Stimulated activated CD4-positive, alpha-beta T cell treated with anti-CD3 and anti-CD28 coated beads, Interleukin-15, amount 100 ng/mL, for 1 hour (primary cell): ENCODE data around the gene THSD4.

ENCODE experiments used
- DNase-seq, 2 donors: peaks; one replicate each; pipeline ENCODE4 v3.0.0-alpha.2; 2020; ENCODE audit warnings: low read depth in 1 of 2, low spot score in 1 of 2

Gene THSD4

DNA sequence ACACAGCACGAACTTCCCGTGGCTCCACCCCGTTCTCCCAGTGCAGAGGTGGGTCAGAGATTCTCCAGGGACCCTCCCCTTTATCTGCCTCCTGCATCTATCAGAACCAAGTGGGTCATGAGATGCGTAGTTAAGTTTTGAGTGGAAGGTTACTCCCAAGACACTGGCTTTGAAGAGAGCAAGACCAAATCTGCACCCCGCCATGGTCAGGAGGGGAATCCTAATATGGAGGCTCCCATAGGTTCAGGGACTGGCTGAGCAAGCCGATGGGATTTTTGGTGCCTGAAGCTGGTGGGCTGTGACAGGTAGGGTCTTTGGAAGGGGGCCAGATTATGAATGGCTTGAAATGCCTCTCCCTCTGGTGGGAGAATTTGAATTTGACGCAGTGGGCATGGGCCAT lies 488.1 kb downstream of the THSD4 start:
- DNase-seq, result no peak

DNA sequence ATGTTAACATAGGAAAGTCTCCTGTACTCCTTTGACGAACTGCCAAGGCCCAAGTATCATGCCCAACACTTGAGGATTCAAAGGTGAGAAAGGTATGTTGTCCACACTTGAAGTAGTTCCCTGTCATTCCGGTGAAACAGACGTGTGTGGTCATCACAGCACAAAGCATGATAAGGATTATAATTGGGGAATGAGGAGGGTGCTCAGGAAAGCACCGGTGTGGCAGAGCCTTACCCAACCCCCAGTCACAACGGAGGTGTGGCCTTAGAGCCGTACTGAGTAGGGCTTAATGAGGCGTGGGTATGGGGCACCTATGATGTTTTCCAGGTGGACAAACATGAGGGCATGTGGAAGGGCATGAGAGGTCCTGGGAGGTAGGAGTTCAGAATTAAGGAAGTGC lies 492.1 kb downstream of the THSD4 start:
- DNase-seq, result no peak

DNA sequence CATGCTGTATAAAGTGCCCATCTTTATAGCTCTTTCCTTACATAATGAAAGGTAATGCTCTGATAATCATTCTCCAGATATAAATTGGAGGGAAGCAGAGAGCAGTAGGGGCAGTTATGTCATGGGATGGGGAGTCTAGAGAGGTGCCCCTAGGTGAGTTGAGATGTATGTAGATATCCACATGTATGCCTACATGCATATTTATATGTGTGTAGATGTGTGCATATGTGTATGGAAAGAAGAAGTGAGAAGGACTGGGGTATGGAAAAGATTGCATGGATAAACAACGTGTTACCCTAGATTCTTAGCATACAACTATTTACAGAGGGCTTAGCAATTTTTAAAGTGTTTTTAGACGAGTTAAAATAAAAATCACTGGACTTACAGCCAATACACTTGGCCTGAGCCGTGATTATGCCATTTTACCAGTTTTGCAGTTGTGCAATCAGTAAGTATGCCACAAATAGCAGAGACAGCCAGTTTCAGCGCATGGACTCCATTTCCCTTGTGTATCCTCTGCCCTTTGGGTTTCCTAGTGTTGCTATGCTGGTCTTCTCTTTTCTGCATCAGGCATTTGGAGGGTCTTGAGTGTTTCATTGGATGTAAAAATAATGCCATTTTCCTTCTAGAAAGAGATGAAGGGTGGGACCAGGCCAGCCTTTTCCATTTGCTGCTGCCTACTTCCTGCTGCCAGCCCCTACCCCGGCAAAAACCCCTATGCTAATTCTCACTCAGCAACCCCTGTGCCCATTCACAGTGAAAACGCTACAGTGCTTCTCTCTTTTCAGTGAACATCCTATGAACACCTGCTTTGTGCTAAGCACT lies 495.7 kb downstream of the THSD4 start:
- no peak for DNase-seq

DNA sequence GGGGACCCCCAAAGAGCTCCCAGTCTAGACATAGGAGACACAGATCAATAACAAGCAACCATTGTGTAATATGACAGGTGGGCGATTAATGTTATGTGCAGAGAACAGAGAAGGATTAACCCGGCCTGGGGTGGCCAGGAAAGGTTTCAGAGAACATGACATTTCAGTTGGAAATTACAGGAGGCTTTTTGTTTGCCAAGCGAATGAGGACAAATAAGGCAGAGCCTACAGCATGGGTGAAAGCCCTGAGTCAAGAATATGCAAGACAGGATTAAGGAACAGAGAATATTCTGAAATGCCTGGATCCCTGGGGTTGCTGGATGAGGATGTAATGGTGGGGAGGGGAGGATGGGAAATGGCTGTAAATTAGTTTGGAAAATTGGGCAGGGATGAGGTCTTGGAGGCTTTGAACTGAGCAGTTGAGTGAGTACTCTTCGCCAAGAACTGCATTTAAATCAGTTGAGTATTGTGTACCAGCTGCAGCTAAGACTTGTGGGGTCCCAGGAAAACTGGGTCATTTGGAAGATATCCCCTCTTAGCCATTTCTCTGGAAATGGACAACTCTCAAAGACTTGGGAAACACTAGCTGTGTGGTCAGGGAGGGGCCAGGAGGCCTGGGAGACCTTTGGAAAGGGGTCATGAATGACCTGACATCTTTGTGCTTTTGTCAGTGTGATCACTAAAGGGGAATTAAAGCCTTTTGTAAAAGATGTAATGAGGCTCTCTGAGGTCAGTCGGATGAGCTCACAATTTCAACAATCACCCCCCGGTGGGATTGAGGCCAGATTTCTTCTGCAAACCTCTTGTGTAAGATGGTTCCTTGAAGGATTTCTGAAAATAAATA lies 496.5 kb downstream of the THSD4 start:
- DNase-seq, result no peak

DNA sequence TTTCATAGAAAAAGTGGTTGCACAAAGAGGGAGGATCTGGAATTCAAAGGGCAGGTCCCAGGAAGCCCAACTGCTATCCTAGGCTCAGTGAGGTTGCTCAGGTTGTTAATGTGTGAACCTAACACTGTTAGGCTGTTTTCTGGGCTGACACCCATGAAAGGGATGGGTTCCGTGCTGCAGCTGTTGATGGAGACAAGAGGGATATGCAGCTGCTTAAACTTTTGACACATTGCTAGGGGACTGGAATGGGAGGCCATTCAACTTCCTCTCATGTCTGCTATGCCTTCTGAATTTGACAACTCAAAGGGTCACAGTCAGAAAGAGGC lies 497.1 kb downstream of the THSD4 start:
- no peak for DNase-seq

DNA sequence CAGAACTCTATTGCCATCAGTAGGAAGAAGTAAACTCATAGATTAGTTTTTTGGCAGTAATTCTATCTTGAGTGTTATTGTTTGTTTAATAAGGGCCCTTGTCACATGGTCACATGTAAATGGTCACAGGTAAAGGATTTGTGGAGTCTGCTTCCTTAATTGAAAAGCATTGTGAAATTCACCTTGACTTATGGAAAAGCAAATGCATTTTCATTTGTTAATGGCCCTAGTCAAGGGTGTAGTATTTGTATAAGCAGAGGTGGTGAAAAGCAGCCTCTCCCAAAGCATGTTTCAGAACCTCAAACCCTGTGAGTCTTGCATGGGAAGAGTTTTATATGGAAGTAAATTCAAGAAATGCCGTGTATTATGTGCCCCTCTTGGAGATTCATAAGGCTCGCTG lies 497.6 kb downstream of the THSD4 start:
- DNase-seq, result no peak

DNA sequence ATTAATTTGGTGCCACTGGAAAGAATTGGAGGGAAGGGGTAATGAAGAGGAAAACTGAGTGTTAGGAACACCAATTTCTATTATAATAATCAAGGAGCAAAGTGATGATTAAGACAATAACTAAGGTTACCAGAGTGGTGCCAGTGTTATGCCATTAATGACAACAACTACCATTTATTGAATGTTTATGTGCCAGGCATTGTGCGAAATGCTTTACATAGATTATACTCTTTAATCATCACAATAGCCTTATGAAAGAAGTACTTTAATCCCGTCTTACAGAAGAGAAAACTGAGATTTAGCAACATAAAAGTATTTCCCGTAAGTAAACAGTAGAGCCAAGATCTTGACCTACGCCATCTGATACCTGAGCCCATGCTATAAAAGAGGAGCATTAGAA lies 507.8 kb downstream of the THSD4 start:
- DNase-seq, result no peak

DNA sequence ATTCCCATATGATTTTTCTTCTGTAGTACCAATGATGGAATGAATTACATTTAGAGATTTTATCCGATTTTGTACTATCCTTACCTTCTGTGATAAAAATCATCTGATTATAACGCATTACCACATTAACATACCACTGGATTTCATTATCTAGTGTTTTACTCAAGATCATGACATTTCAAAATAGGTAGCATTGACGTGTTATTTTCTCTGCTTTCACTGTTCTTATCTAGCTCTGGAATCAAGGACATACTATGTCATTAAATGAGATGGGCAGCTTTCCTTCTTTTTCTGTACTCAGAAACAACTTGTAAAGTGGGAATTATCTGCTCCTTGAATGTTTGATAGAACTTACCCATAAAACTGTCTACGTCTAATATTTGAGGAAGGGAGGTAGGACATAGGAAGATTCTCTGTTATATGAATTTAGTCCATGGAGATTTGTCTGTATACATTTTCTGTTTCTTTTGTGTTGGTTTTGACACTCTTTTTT lies 511.4 kb downstream of the THSD4 start:
- DNase-seq, result no peak

DNA sequence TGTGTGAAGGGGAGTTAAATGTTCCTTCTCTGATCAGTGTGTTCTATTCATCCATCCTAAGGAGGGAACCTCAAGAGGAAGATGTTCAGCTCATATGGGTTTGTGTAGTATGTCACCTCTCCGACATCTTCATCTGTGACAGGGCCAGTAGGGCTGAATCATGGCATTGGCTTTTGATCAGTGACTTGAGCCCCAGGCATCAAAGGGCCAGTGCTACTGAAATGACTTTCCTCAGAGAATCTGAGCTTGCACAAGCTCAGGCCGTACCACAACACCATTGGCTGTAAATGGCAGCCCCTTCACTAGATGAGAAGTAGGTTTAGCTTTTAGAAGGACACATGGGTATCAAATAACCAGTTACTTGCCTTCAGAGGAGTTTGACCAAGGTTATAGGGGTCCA lies 511.9 kb downstream of the THSD4 start:
- no peak for DNase-seq

DNA sequence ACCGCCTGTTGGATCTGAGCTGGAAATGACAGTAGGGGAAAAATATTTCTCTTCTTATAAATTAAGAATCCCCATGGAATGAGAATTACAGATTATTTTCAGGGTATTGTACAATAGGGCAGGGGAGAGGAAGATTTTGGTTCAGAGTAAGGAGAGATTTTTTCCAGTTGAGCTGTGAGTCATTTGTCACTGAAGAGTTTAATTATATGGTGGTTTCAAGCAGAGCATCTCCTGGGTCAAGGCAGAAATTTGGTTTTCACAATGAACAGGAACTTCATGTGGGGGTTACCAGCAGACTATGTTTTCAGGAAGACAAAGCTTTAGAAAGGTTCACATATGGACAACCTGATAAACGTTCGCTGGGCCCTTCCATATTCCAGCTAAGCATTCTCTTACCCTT lies 512.3 kb downstream of the THSD4 start:
- DNase-seq, result no peak

DNA sequence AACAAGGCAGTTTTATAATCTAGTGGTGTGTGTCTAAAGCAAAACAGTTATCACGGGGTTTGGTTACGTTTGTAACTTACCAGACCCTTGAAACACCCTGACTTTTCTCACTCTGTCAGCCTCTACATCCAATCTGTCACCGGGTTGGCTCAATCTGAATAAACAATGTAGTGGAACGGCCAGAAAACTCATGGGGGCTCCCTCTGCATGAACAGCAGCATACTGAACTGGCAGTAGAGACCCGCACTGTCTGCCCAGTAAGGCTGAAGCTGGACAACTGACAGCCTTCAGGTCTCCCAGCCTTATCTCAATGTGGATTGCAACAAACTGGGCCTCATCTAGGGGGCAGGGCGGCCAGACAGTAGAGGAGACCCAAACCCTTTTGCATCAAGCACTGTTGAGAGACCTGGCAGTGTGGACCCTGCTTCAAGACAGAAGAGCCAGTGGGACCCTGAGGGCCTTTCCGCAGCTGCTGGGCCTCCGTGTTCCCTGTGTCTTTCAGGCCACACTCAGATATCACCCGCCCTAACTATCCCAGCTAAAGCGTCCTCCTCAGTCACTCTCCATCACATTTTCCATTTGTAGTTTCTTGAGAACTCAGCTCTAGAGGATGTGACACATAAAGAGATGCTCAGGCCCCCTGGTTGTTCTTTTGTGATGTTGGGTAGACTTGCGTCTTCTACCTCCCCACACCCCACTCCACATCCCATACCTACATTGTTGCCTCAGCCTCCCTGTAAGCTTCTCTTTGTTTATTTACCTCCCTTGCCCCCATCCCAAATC lies 513.9 kb downstream of the THSD4 start:
- DNase-seq, result no peak

DNA sequence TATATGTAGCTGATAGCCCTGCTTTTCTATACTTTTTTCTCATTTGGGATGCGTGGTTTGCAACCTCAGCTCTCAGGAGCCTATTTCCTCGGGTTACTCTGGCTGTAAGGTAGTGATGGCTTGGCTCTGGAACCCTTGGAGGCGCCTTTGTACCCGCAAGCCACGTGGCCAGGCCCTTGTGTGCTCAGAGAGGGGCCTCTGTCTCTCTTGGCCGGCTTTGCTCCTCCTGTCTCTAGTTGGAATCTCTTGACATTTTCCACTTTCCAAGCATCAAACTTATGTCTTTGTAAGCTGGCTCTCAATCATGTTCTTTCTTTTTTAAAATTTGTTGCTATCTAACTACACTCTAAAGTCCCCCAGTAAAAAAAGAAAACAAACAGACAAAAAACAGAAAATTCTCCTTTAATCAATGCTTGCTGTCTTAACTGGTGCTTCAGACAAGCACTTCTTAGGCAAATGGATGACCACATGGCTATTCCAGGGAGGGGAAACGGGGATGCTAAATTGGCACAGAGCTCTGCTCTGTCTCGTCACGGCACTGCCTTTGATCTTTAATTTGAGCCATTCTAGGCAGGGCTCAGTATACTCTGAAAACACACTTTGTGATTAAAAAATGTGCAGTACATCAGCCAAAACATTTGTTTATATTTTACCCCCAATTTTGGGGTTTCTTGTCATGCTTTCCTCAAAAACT lies 514.7 kb downstream of the THSD4 start:
- no peak for DNase-seq

DNA sequence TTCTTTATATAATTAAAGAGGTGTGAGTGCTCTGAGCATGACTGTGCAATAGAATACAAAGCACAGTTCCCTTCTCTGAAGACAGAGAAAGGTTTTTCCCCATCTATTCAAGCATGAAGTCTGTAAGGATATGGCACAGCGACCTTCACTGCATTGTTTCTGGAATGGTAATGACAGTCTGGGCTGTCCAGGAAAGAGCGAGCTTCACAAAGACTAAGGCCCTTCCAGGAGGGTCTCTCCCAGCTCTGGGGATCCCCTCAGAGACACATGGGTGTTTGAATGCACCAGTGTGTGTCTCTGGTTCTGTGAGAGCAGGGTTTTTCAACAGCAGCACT lies 515.2 kb downstream of the THSD4 start:
- no peak for DNase-seq

DNA sequence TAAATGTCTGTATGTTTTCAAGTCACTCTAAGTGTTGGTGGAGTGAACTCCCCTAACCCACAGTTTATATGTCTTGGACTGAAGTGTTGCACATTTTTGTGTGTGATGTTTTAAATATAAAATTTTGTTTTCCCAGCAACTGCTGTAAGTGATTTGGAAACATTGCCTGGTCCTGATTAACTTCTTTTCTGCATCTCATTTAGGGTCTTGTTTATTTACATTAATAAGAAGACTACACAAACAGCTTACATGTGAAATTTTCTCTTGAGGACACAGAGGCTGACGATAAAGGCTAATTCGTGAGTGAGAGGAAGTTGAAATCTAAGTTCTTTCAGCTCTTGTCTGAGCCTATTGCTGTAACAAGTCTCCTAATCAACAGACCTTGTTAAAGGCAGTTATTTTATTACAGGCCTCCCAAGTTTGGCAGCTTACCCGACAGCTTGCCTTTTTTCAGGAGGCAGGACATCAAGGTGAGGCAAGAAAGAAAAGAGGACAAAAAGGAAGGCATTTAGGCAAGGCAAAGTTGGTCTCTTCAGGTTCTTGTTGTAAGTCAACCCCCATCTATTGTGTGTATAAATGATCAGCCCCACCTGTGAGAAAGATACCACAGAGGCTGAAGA lies 517.4 kb downstream of the THSD4 start:
- DNase-seq, result no peak

DNA sequence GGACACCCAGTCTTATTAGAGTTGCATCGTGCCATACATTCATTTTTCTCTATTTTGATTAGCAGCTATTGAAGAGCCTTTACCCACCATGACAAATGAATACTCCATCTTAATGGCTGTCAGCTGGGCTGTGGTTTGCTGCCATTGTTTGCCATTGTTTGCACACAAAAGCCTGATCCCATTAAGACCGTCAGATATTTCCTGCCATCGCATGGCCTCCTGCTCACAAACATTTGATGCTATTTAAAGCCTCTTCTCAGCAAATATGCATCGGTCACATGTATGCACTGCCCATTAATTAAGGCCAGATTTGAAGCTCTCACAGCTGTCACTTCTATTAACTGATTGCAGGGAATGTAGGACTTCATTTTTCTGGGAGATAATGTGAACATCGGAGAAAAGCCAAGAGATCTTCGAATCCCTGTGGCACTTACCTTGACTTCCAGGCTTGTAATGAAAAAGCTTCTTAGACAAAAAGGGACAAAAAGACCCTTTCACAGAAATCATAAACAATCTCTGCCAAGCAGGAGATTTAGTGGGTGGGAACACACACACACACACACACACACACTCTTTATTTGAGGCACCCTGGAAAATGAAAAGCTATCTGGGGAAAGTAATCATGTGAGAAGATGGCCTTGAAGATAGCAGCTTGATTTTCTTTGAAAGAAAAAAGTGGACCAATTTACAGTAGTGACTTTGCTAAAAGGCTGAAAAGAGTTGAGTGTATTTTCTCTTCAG lies 519.7 kb downstream of the THSD4 start:
- no peak for DNase-seq

DNA sequence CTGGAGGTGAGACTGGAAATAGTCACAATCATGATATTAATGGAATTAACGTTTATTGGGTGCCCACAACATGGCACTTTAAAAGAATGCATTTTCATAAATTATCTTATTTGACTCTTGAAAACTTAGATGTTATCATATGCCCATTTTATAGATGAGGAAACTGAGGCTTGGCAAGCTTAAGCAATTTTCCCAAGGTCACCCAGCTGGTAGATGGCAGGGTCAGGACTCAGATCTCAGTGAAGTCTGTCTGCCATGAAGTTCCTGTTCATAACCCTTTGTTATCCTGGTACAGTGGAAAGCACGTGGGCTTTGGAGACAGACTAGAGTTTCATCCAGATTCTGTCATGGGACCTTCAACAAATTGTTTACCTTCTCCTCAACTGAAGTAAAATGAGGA lies 520.5 kb downstream of the THSD4 start:
- DNase-seq, result no peak

DNA sequence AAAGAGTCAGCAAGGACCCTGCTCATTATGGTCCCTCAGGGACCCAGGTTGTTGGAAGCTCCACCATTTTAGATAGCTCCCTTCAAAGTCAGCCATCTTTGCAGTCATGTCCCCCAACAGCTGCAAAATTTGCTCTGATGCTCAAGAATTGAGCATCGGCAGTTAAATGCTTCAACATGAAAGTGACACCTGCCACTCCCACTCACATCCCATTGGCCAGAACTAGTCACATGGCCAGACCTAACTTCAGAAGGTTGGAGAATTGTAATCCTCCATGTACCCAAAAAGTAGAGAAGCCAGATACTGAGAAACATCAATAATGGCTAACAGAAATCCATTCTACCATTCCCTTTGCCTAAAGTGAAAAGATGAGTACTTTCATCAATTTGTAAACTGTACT lies 523.6 kb downstream of the THSD4 start:
- no peak for DNase-seq

DNA sequence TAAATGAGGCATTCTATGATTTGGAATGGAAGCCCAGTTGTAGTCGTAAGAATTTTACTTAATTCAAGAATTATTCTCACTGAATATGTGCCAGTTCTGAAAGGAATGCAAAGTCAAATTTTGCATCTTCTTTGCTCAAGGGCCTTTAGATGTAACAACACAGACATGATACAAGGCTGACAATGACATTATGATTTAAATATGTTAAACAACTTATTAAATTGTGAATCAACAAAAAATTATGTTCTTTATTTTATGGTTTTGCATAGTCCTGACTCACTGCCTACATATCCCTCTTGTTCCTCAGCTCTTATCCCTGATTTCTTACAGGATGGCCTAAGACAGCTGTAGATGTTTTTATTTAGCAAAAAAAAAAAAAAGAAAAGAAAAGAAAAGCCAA lies 524.2 kb downstream of the THSD4 start:
- DNase-seq, result no peak

DNA sequence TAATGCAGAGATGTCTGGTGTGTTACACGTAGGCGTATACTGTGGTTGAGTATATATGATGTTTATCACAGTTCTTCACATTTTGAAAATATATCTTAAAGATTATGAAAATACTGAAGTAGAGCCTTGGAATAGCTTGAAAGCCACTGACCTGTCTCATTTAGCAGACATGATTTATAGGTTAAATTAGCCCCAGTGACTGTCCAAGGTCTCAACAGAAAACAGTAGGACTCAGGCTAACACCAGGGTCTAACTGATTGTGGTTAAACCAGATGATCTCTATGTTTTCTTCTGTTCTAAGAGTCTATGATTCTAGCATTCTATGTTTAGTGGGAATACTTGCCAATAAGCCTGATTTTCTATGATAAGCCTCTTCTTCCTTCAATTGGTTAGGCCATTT lies 528.6 kb downstream of the THSD4 start:
- no peak for DNase-seq
